Astrocyte of the hippocampus (primary cell): ENCODE results near the gene RGS6.
A peak's percentile ranks its signal among the peaks of the same experiment; 100 is the strongest.

Experiments used
- DNase-seq: peaks from one replicate; pipeline ENCODE4 v3.0.0; 2011; ENCODE audit warnings: low read depth, low spot score

Gene RGS6

DNA sequence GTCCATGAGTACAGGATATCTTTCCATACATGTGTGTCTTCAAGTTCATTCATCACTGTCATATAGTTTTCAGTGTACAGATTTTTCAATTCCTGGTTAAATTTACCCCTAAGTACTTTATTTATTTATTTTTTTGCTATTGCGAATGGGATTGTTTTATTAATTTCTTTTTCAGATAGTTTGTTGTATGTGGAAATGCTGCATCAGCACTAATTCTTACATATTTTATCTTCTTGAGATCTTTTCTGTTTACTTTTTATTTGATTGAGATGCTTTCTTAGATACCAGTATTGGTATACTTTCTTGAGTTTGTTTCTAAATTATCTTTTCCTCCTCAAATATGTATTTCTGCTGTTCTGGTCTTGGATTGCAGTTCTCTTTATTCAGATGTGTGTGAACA lies 148.9 kb downstream of the RGS6 start:
- no peak for DNase-seq

DNA sequence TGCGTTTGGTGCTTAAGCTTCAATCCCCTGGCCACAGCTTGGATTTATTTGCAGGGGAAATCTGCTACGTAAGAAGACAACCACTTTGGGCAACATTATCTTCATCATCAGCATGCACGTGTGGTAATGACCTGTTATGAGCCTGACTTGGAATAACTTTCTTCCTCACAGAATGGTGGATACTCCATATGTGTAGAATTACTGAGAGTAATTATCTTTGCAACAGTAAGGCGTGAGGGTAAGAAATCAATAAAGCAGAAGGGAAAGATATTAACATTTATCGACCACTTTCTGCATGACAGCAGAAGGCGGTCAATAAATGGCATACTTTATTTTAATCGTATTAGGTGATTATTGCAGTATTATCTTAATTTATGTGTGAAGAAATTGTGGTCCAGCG lies 152.7 kb downstream of the RGS6 start:
- no peak for DNase-seq

- no peak for DNase-seq
Measured at GRCh38 chr14:72089625-72090024, 157.4 kb downstream of the RGS6 start.

GRCh38 chr14:72094844-72095582 lies 162.8 kb downstream of the RGS6 start:
- no peak for DNase-seq

DNA sequence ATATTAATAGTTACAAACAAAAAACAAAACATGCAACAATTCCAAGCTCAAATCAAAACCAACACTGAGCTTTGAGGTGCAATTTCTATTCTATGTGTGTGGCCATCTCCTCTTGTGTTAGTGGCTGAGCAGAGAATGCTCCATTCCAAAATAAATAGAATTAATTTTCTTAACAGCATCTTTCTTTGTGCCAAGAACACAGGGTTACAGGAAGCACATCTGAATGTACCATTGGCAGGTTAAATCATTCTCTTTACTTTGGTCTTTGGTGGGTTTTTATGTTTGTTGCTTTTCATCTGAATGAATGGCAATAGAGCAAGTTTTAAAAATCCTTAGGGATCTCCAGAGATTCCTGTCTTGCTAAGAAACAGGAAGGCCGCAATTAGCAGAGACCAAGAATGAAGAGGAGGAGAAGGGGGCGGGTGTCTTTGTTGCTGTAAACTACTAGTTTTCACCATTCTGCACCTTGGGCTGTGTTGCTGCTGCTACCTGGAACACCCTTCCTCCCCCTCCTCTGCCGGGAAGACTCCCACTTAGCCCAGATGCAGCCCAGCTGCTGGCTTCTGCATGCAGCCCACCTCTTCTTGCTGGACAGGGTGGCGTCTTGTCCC lies 165.0 kb downstream of the RGS6 start:
- DNase-seq = no peak

DNA sequence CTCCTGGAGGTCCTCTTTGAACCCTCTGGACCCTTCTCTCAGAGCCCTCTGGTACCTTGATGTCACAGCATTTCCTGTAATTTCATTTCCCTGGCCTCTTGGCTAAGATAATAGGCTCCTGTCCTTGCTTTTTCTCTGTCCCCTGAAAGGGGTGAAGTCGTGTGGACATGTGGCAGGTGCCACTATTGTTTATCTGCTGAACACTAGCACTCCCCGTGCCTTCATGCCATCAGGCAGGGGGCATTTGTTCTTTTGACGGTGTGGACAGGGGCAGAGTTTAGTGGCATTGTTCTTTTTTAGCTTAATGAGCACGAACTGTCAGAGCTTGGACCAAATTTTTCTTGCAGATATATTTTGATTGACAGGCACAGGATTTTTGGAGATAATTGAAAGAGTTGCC lies 166.0 kb downstream of the RGS6 start:
- DNase-seq = no peak

- DNase-seq = no peak
Measured at GRCh38 chr14:72099566-72099965, 167.3 kb downstream of the RGS6 start.

DNA sequence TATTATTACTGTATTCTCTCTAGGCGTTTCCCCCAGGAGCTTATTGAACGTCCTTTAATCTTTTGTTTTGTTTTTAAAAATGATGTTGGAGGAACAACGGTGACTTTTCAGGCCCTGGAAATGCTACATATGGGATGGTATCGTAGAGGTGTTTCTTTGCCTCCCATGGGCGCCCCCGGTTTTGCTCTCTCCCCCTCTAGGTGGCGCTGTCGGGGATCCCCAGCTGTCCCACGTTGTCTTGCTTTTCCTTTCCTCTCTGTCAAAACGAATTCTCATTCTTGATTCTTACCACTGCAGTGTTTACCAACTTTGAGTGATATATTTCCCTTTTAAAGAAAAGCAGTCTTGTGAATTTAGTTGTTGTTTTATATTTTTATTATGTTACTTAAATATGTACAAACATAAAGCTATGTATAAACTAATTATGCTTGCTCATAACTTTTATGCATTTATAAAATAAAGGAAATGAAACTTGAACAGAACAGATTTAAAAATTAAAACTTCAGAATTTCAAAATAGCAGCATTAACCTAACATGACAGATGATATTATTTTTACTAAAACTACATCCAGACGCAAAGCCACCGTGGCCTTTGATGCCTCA lies 171.9 kb downstream of the RGS6 start:
- DNase-seq = peak; percentile 7

- DNase-seq = no peak
Measured at GRCh38 chr14:72111911-72112310, 179.7 kb downstream of the RGS6 start.

GRCh38 chr14:72118841-72119240 lies 186.6 kb downstream of the RGS6 start:
- no peak for DNase-seq

GRCh38 chr14:72120315-72120714 lies 188.1 kb downstream of the RGS6 start:
- no peak for DNase-seq

GRCh38 chr14:72123755-72124154 lies 191.5 kb downstream of the RGS6 start:
- DNase-seq = no peak

- DNase-seq = no peak
Measured at GRCh38 chr14:72124171-72124570, 191.9 kb downstream of the RGS6 start.

DNA sequence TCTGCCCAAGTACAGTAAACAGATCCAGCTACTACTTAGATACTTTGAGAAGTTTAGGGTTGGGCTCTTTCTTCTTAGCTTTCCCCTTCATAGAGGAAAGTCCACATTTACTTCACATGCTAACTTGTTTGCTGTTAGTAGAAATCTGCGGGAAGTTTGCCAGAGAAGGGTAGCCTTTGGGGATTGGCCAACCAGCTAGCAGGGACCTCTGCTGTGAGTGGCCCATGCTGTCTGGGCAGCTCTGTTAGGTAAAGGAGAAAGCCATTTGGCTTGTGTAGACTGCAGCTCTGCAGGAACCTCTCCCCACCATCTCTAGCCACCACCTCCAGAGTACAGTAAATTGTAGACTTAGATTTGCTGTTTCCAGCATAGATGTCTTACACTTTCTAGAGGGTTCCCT lies 193.9 kb downstream of the RGS6 start:
- DNase-seq = no peak

DNA sequence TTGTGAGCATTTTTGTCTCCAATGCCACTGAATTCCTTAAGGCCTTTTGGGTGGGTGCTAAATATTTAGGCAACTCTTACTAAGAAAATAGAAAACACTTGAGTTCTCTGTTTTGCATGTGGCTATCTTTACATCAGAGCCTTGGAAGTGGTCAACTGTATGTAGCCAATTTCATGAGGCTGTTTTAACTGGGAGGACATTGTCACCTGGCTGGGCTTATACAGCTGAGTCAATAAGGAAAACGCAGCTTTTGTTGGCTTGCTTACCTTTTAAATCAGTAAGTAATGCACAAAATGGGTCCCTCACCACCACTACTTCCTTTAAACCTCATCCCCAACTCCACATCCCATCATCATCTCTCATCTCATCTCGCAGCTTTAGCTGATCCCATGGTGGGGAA lies 194.3 kb downstream of the RGS6 start:
- DNase-seq = no peak

- DNase-seq = no peak
Measured at GRCh38 chr14:72128629-72129028, 196.4 kb downstream of the RGS6 start.

GRCh38 chr14:72129291-72129690 lies 197.1 kb downstream of the RGS6 start:
- no peak for DNase-seq

DNA sequence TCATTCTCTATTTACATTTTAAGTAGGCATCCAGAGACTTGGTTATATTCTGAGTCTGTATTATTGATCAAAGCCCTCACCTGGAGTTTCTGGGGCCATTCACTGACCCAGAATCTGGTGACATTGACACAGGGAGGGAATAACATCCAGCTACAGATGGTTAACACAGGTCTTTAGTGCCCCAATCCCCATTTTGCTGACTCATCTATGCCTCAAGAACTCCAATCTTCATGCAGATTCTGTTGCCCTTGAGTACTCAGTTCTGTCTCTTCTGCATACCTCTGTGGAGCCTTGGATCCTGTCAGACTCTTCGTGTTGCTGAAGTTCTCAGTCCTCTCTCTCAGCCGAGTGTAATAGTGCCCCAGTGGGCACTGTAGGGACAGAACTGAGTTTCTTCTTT lies 208.9 kb downstream of the RGS6 start:
- no peak for DNase-seq

DNA sequence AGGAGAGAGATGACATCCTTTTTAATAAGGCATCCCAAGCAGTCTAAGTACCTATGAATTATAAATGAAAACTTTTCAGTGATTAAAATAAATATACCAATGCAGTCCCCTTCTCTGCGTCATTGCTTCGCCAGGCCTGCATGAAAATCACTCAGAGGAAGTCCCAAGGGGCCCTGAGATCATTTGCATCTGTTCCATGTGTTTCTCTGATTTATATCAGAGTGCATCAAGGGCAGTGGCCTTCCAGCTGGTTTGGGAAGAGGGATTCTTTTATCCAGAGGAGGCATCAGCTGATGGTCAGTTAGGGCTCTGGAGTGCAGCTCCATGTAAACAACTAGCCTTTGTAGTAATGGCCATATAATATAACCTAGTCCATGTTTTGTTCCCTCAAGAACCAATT lies 210.1 kb downstream of the RGS6 start:
- no peak for DNase-seq

- DNase-seq = no peak
Measured at GRCh38 chr14:72146241-72146640, 214.0 kb downstream of the RGS6 start.

GRCh38 chr14:72154645-72155378 lies 222.6 kb downstream of the RGS6 start:
- no peak for DNase-seq

- DNase-seq = no peak
Measured at GRCh38 chr14:72155379-72155993, 223.3 kb downstream of the RGS6 start.
